Vagina (tissue), 2 donors: ENCODE measurements around the gene BCDIN3D. TPM values are rescaled to one million over a fixed set of nuclear protein-coding genes. Genes with fewer than 3 reads are reported as not detected.
"Not testable (repeated sequence)": the region's sequence is repeated elsewhere in the genome, so short reads cannot be mapped to it uniquely, and the experiment has no call there.

ENCODE experiments used
- DNase-seq, 2 donors: peaks; one replicate each; pipeline ENCODE4 v3.0.0-alpha.2; 2017; ENCODE audit errors: extremely low spot score in 2 of 2
- H3K27ac ChIP-seq: fragments of 200-600 bp; sonication (generic); one replicate; pipeline ENCODE4 v1.5.1; 2019
- H3K27me3 ChIP-seq: fragments of 200-600 bp; sonication (generic); one replicate; pipeline ENCODE4 v1.5.1; 2019
- H3K36me3 ChIP-seq, 2 donors: fragments of 200-600 bp; sonication (generic); one replicate each; pipeline ENCODE4 v1.5.1; 2017 to 2019
- H3K4me1 ChIP-seq: fragments of 200-600 bp; sonication (generic); one replicate; pipeline ENCODE4 v1.5.1; 2019
- H3K4me3 ChIP-seq, 2 donors: fragments of 200-600 bp; sonication (generic); 1 replicate in 1 of 2; 2 replicates in 1 of 2; pipeline ENCODE4 v1.5.1; 2016 to 2019
- H3K9me3 ChIP-seq: fragments of 200-600 bp; sonication (generic); one replicate; pipeline ENCODE4 v1.5.1; 2019
- CTCF ChIP-seq, 3 experiments: fragments of 450-650 bp in 2 of 3; fragments of 200-600 bp in 1 of 3; sonication (generic) in 1 of 3; IDR thresholded peaks; one replicate each; pipeline ENCODE4 v1.5.1; 2017 to 2019; ENCODE audit warnings: antibody characterized with exemption in 3 of 3, mild to moderate bottlenecking in 2 of 3, moderate library complexity in 2 of 3
- POLR2A ChIP-seq, 2 donors: fragments of 450-650 bp; IDR thresholded peaks; one replicate each; pipeline ENCODE4 v1.6.1; 2017; ENCODE audit warnings: antibody characterized with exemption in 2 of 2, mild to moderate bottlenecking in 2 of 2, moderate library complexity in 2 of 2
- POLR2AphosphoS5 ChIP-seq, 2 donors: sonication (generic); formaldehyde crosslinking; IDR thresholded peaks; one replicate each; pipeline ENCODE4 v1.9.0; 2017; ENCODE audit warnings: antibody characterized with exemption in 2 of 2, mild to moderate bottlenecking in 2 of 2, low read depth in 1 of 2; ENCODE audit not compliant: insufficient read depth in 1 of 2
- intact Hi-C: fragments of 100-400 bp; cut with DNase I; formaldehyde crosslinking; loops from one replicate; pipeline ENCODE4 v1.15.1; 2023
- total RNA-seq: library from RNA; depleted of rRNA; stranded (reverse); fragments of >200 nt; gene quantifications from one replicate; pipeline ENCODE4 v1.2.3, GENCODE V29; 2016

Gene BCDIN3D
- total RNA-seq, 1 donor from 2014 or later = 2.7 TPM

GRCh38 chr12:49875115-49875720 lies 32.3 kb upstream of the BCDIN3D start:
- H3K27me3 ChIP-seq = no peaks in the 10 kb centered on the region
- H3K36me3 ChIP-seq = no peaks in the 10 kb centered on the region
- H3K4me3 ChIP-seq = no peak overlapping the region
- no peaks in the 10 kb centered on the region for H3K9me3 ChIP-seq
- H3K27ac ChIP-seq = no peak overlapping the region
- no peak for DNase-seq
- intact Hi-C loops = no loop called here
- TF ChIP-seq CTCF (IDR thresholded peaks at IDR 0.05) (no peak), POLR2A (IDR thresholded peaks at IDR 0.05) (no peak), POLR2AphosphoS5 (IDR thresholded peaks at IDR 0.05; ENCODE audit: insufficient read depth in 1 of 2, low read depth in 1 of 2) (no peak)
- H3K4me1 ChIP-seq = peaks cover 5% of the 10 kb centered on the region

GRCh38 chr12:49874142-49874897 lies 31.4 kb upstream of the BCDIN3D start:
- Histone ChIP-seq H3K27me3 (no peaks in the 10 kb centered on the region), H3K9me3 (no peaks in the 10 kb centered on the region), H3K4me3 (no peak overlapping the region), H3K36me3 (no peaks in the 10 kb centered on the region), H3K27ac (no peak overlapping the region), H3K4me1 (peaks cover 14% of the 10 kb centered on the region)
- intact Hi-C loops = no loop called here
- DNase-seq = no peak
- TF ChIP-seq CTCF (IDR thresholded peaks at IDR 0.05) = no peak
- TF ChIP-seq POLR2A (IDR thresholded peaks at IDR 0.05) = no peak
- no peak for TF ChIP-seq POLR2AphosphoS5 (IDR thresholded peaks at IDR 0.05; ENCODE audit: insufficient read depth in 1 of 2, low read depth in 1 of 2)

- TF ChIP-seq POLR2AphosphoS5 (IDR thresholded peaks at IDR 0.05; ENCODE audit: insufficient read depth in 1 of 2, low read depth in 1 of 2) (no peak), CTCF (IDR thresholded peaks at IDR 0.05) (no peak), POLR2A (IDR thresholded peaks at IDR 0.05) (no peak)
- intact Hi-C loops = no loop called here
- H3K4me1 ChIP-seq = peaks cover 23% of the 10 kb centered on the region
- no peak for DNase-seq
- H3K4me3 ChIP-seq = no peak overlapping the region
- H3K27me3 ChIP-seq = no peaks in the 10 kb centered on the region
- H3K36me3 ChIP-seq = no peaks in the 10 kb centered on the region
- no peaks in the 10 kb centered on the region for H3K9me3 ChIP-seq
- peak overlapping the region; percentile 39 for H3K27ac ChIP-seq
Observed at GRCh38 chr12:49873361-49873934, 30.5 kb upstream of the BCDIN3D start.

GRCh38 chr12:49872781-49873181 lies 29.9 kb upstream of the BCDIN3D start:
- H3K4me3 ChIP-seq = no peak overlapping the region
- no peaks in the 10 kb centered on the region for H3K9me3 ChIP-seq
- no peaks in the 10 kb centered on the region for H3K36me3 ChIP-seq
- intact Hi-C loops = no loop called here
- TF ChIP-seq CTCF (IDR thresholded peaks at IDR 0.05) (no peak), POLR2AphosphoS5 (IDR thresholded peaks at IDR 0.05; ENCODE audit: insufficient read depth in 1 of 2, low read depth in 1 of 2) (no peak), POLR2A (IDR thresholded peaks at IDR 0.05) (no peak)
- peaks cover 30% of the 10 kb centered on the region for H3K4me1 ChIP-seq
- H3K27ac ChIP-seq = peak overlapping the region; percentile 39
- no peaks in the 10 kb centered on the region for H3K27me3 ChIP-seq
- no peak for DNase-seq

- Histone ChIP-seq H3K9me3 (no peaks in the 10 kb centered on the region), H3K27me3 (no peaks in the 10 kb centered on the region), H3K4me1 (peaks cover 34% of the 10 kb centered on the region), H3K4me3 (no peak overlapping the region), H3K36me3 (no peaks in the 10 kb centered on the region), H3K27ac (no peak overlapping the region)
- DNase-seq = no peak
- TF ChIP-seq POLR2AphosphoS5 (IDR thresholded peaks at IDR 0.05; ENCODE audit: insufficient read depth in 1 of 2, low read depth in 1 of 2) (no peak), POLR2A (IDR thresholded peaks at IDR 0.05) (no peak), CTCF (IDR thresholded peaks at IDR 0.05) (no peak)
- intact Hi-C loops = no loop called here
Observed at GRCh38 chr12:49872381-49872780, 29.5 kb upstream of the BCDIN3D start.

- H3K27ac ChIP-seq, H3K27me3 ChIP-seq, H3K4me3 ChIP-seq, H3K9me3 ChIP-seq, H3K36me3 ChIP-seq, DNase-seq, intact Hi-C loops: not testable (repeated sequence)
- peaks cover 37% of the 10 kb centered on the region for H3K4me1 ChIP-seq
Observed at GRCh38 chr12:49871811-49872251, 28.9 kb upstream of the BCDIN3D start.
